ENCODE measurements around the gene PRKCG. TPM values are rescaled to one million over a fixed set of nuclear protein-coding genes. Genes with fewer than 3 reads are reported as not detected.
"Not testable (repeated sequence)": the region's sequence is repeated elsewhere in the genome, so short reads cannot be mapped to it uniquely, and the experiment has no call there.

Gene PRKCG
- total RNA-seq, 3 donors from 2014 or later: not detected

- H3K9me3 Mint-ChIP-seq: no peaks in the 10 kb centered on the region
- peak within 1 kb of the TSS; percentile 91 for H3K4me3 Mint-ChIP-seq
- peaks cover 41% of the 10 kb centered on the region for H3K4me1 Mint-ChIP-seq (ENCODE audit: low read depth)
- peaks cover 4% of the 10 kb centered on the region for H3K36me3 Mint-ChIP-seq (ENCODE audit: insufficient read depth)
- DNase-seq (peak; percentile 100), ATAC-seq (peak; percentile 76 to 77)
- H3K27me3 Mint-ChIP-seq (ENCODE audit: low read depth): no peaks in the 10 kb centered on the region
Measured at GRCh38 chr19:53867225-53868090, 14.5 kb upstream of the PRKCG start, which contains the start of gene MYADM. MYADM (plus strand) TSS chr19:53867883; CDS start chr19:53873530, 5,647 bp downstream.

GRCh38 chr19:53868091-53868891 lies 13.7 kb upstream of the PRKCG start:
- H3K36me3 Mint-ChIP-seq (ENCODE audit: insufficient read depth): peaks cover 4% of the 10 kb centered on the region
- no peak for ATAC-seq

GRCh38 chr19:53868892-53869804 lies 12.8 kb upstream of the PRKCG start:
- peak; percentile 45 to 51 for ATAC-seq
- Mint-ChIP-seq H3K27me3 (ENCODE audit: low read depth) (no peaks in the 10 kb centered on the region), H3K36me3 (ENCODE audit: insufficient read depth) (peaks cover 12% of the 10 kb centered on the region), H3K4me3 (peak overlapping the region; percentile 91), H3K4me1 (ENCODE audit: low read depth) (peaks cover 57% of the 10 kb centered on the region), H3K9me3 (peaks cover 2% of the 10 kb centered on the region)
- peak; percentile 80 for DNase-seq

More at GRCh38 chr19:53868091-53868891, 13.7 kb upstream of the PRKCG start:
- Mint-ChIP-seq H3K9me3 (no peaks in the 10 kb centered on the region), H3K4me1 (ENCODE audit: low read depth) (peaks cover 48% of the 10 kb centered on the region), H3K27me3 (ENCODE audit: low read depth) (no peaks in the 10 kb centered on the region), H3K4me3 (peak overlapping the region; percentile 91)
- peak; percentile 15 for DNase-seq

GRCh38 chr19:53869805-53870484 lies 12.1 kb upstream of the PRKCG start:
- H3K36me3 Mint-ChIP-seq (ENCODE audit: insufficient read depth): peaks cover 20% of the 10 kb centered on the region

GRCh38 chr19:53870485-53870844 lies 11.5 kb upstream of the PRKCG start:
- Mint-ChIP-seq H3K9me3 (peaks cover 6% of the 10 kb centered on the region), H3K36me3 (ENCODE audit: insufficient read depth) (peaks cover 20% of the 10 kb centered on the region), H3K4me3 (peak overlapping the region; percentile 54), H3K4me1 (ENCODE audit: low read depth) (peaks cover 69% of the 10 kb centered on the region), H3K27me3 (ENCODE audit: low read depth) (no peaks in the 10 kb centered on the region)
- ATAC-seq (no peak), DNase-seq (no peak)

More at GRCh38 chr19:53869805-53870484, 12.1 kb upstream of the PRKCG start:
- not testable (repeated sequence) for ATAC-seq; H3K27me3 Mint-ChIP-seq (ENCODE audit: low read depth); H3K9me3 Mint-ChIP-seq; DNase-seq
- H3K4me1 Mint-ChIP-seq (ENCODE audit: low read depth): peaks cover 65% of the 10 kb centered on the region
- H3K4me3 Mint-ChIP-seq: peak overlapping the region; percentile 91

GRCh38 chr19:53871454-53871853 lies 10.5 kb upstream of the PRKCG start:
- peaks cover 20% of the 10 kb centered on the region for H3K36me3 Mint-ChIP-seq (ENCODE audit: insufficient read depth)
- DNase-seq (no peak), ATAC-seq (no peak)
- no peak overlapping the region for H3K4me3 Mint-ChIP-seq
- H3K9me3 Mint-ChIP-seq: peaks cover 6% of the 10 kb centered on the region
- H3K27me3 Mint-ChIP-seq (ENCODE audit: low read depth): no peaks in the 10 kb centered on the region
- peaks cover 69% of the 10 kb centered on the region for H3K4me1 Mint-ChIP-seq (ENCODE audit: low read depth)

- ATAC-seq: no peak
- Mint-ChIP-seq H3K27me3 (ENCODE audit: low read depth) (no peaks in the 10 kb centered on the region), H3K4me1 (ENCODE audit: low read depth) (peaks cover 71% of the 10 kb centered on the region), H3K36me3 (ENCODE audit: insufficient read depth) (peaks cover 20% of the 10 kb centered on the region), H3K4me3 (no peak overlapping the region), H3K9me3 (peaks cover 6% of the 10 kb centered on the region)
- no peak for DNase-seq
Measured at GRCh38 chr19:53872762-53873161, 9.2 kb upstream of the PRKCG start.

GRCh38 chr19:53873773-53874605 lies 8.0 kb upstream of the PRKCG start:
- no peak for DNase-seq
- no peak for ATAC-seq
- Mint-ChIP-seq H3K27me3 (ENCODE audit: low read depth) (peaks cover 2% of the 10 kb centered on the region), H3K9me3 (peaks cover 6% of the 10 kb centered on the region), H3K4me1 (ENCODE audit: low read depth) (peaks cover 73% of the 10 kb centered on the region), H3K4me3 (peak overlapping the region; percentile 49), H3K36me3 (ENCODE audit: insufficient read depth) (peaks cover 20% of the 10 kb centered on the region)

GRCh38 chr19:53874606-53874990 lies 7.4 kb upstream of the PRKCG start:
- Mint-ChIP-seq H3K9me3 (peaks cover 6% of the 10 kb centered on the region), H3K27me3 (ENCODE audit: low read depth) (peaks cover 3% of the 10 kb centered on the region), H3K36me3 (ENCODE audit: insufficient read depth) (peaks cover 20% of the 10 kb centered on the region), H3K4me3 (peak overlapping the region; percentile 49), H3K4me1 (ENCODE audit: low read depth) (peaks cover 72% of the 10 kb centered on the region)
- DNase-seq (no peak), ATAC-seq (no peak)

- Mint-ChIP-seq H3K36me3 (ENCODE audit: insufficient read depth) (peaks cover 20% of the 10 kb centered on the region), H3K9me3 (peaks cover 6% of the 10 kb centered on the region), H3K27me3 (ENCODE audit: low read depth) (peaks cover 3% of the 10 kb centered on the region), H3K4me1 (ENCODE audit: low read depth) (peaks cover 67% of the 10 kb centered on the region), H3K4me3 (no peak overlapping the region)
- DNase-seq (no peak), ATAC-seq (no peak)
Measured at GRCh38 chr19:53875602-53876325, 6.2 kb upstream of the PRKCG start.

GRCh38 chr19:53876651-53877224 lies 5.3 kb upstream of the PRKCG start:
- DNase-seq (no peak), ATAC-seq (no peak)
- peaks cover 59% of the 10 kb centered on the region for H3K4me1 Mint-ChIP-seq (ENCODE audit: low read depth)
- H3K4me3 Mint-ChIP-seq: no peak overlapping the region
- peaks cover 3% of the 10 kb centered on the region for H3K27me3 Mint-ChIP-seq (ENCODE audit: low read depth)
- H3K36me3 Mint-ChIP-seq (ENCODE audit: insufficient read depth): peaks cover 16% of the 10 kb centered on the region
- H3K9me3 Mint-ChIP-seq: peaks cover 6% of the 10 kb centered on the region

- peak overlapping the region; percentile 32 for H3K4me3 Mint-ChIP-seq
- peaks cover 5% of the 10 kb centered on the region for H3K27me3 Mint-ChIP-seq (ENCODE audit: low read depth)
- ATAC-seq (no peak), DNase-seq (no peak)
- peaks cover 6% of the 10 kb centered on the region for H3K9me3 Mint-ChIP-seq
- peaks cover 61% of the 10 kb centered on the region for H3K4me1 Mint-ChIP-seq (ENCODE audit: low read depth)
- H3K36me3 Mint-ChIP-seq (ENCODE audit: insufficient read depth): peaks cover 16% of the 10 kb centered on the region
Measured at GRCh38 chr19:53877361-53877766, 4.6 kb upstream of the PRKCG start.

Measured in activated T-cell treated with anti-CD3 and anti-CD28 coated beads, Interleukin-2, amount 50 U/mL, for 4 hours (primary cell).